Ascending aorta (tissue), 2 donors: ENCODE data around the gene MUC21. TPM values are rescaled to one million over a fixed set of nuclear protein-coding genes. Genes with fewer than 3 reads are reported as not detected.

Experiments used
- DNase-seq, 2 donors: peaks; one replicate each; pipeline ENCODE4 v3.0.0-alpha.2; 2019; ENCODE audit warnings: low spot score in 2 of 2
- H3K27ac ChIP-seq, 2 donors: fragments of 200-600 bp; sonication (generic); one replicate each; pipeline ENCODE4 v1.5.1; 2016 to 2017; ENCODE audit warnings: mild to moderate bottlenecking in 1 of 2
- H3K27me3 ChIP-seq: fragments of 200-600 bp; sonication (generic); one replicate; pipeline ENCODE4 v1.5.1; 2017
- H3K36me3 ChIP-seq, 2 donors: fragments of 200-600 bp; sonication (generic); one replicate each; pipeline ENCODE4 v1.5.1; 2016
- H3K4me1 ChIP-seq, 2 donors: fragments of 200-600 bp; sonication (generic); one replicate each; pipeline ENCODE4 v1.5.1; 2016 to 2017; ENCODE audit warnings: mild to moderate bottlenecking in 1 of 2
- H3K4me3 ChIP-seq, 2 donors: fragments of 200-600 bp; sonication (generic); one replicate each; pipeline ENCODE4 v1.5.1; 2016 to 2017; ENCODE audit warnings: mild to moderate bottlenecking in 1 of 2
- H3K9me3 ChIP-seq, 2 donors: fragments of 200-600 bp; sonication (generic); one replicate each; pipeline ENCODE4 v1.5.1; 2016
- intact Hi-C: fragments of 100-400 bp; cut with DNase I; formaldehyde crosslinking; loops from one replicate; pipeline ENCODE4 v1.15.1; 2023
- total RNA-seq: library from RNA; depleted of rRNA; stranded (reverse); fragments of >200 nt; gene quantifications from one replicate; pipeline ENCODE4 v1.1.0, GENCODE V29; 2016
- TF ChIP-seq, protein P1 (sequence below), 3 experiments: fragments of 200-600 bp in 2 of 3; fragments of 450-650 bp in 1 of 3; sonication (generic) in 2 of 3; IDR thresholded peaks; one replicate each; pipeline ENCODE4 v1.5.1; 2016 to 2019; ENCODE audit warnings: antibody characterized with exemption in 3 of 3, mild to moderate bottlenecking in 1 of 3, moderate library complexity in 1 of 3

The MUC21 gene
- total RNA-seq, 1 donor from 2014 or later, result not detected

- Histone ChIP-seq H3K27me3 (no peaks in the 10 kb centered on the region), H3K4me3 (no peak overlapping the region), H3K27ac (no peak overlapping the region), H3K4me1 (no peaks in the 10 kb centered on the region), H3K36me3 (no peaks in the 10 kb centered on the region), H3K9me3 (no peaks in the 10 kb centered on the region)
- intact Hi-C loops, result no loop called here
- TF ChIP-seq, protein P1, sequence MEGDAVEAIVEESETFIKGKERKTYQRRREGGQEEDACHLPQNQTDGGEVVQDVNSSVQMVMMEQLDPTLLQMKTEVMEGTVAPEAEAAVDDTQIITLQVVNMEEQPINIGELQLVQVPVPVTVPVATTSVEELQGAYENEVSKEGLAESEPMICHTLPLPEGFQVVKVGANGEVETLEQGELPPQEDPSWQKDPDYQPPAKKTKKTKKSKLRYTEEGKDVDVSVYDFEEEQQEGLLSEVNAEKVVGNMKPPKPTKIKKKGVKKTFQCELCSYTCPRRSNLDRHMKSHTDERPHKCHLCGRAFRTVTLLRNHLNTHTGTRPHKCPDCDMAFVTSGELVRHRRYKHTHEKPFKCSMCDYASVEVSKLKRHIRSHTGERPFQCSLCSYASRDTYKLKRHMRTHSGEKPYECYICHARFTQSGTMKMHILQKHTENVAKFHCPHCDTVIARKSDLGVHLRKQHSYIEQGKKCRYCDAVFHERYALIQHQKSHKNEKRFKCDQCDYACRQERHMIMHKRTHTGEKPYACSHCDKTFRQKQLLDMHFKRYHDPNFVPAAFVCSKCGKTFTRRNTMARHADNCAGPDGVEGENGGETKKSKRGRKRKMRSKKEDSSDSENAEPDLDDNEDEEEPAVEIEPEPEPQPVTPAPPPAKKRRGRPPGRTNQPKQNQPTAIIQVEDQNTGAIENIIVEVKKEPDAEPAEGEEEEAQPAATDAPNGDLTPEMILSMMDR (IDR thresholded peaks at IDR 0.05), result no peak
- no peak for DNase-seq
These were observed 42.1 kb downstream of the MUC21 start for GRCh38 chr6:31025595-31025994.

- DNase-seq, result no peak
- Histone ChIP-seq H3K4me1 (no peaks in the 10 kb centered on the region), H3K9me3 (no peaks in the 10 kb centered on the region), H3K27me3 (no peaks in the 10 kb centered on the region), H3K36me3 (no peaks in the 10 kb centered on the region), H3K4me3 (no peak overlapping the region), H3K27ac (no peak overlapping the region)
- intact Hi-C loops, result no loop called here
- TF ChIP-seq, protein P1 (IDR thresholded peaks at IDR 0.05), result no peak
These were observed 47.6 kb downstream of the MUC21 start for GRCh38 chr6:31031095-31031494.

GRCh38 chr6:31033075-31033474 is 49.6 kb downstream of the MUC21 start:
- Histone ChIP-seq H3K9me3 (no peaks in the 10 kb centered on the region), H3K4me1 (no peaks in the 10 kb centered on the region), H3K36me3 (no peaks in the 10 kb centered on the region), H3K4me3 (no peak overlapping the region), H3K27ac (no peak overlapping the region), H3K27me3 (no peaks in the 10 kb centered on the region)
- DNase-seq, result no peak
- intact Hi-C loops, result no loop called here
- TF ChIP-seq, protein P1 (IDR thresholded peaks at IDR 0.05), result no peak

- H3K27ac ChIP-seq, result no peak overlapping the region
- H3K36me3 ChIP-seq, result no peaks in the 10 kb centered on the region
- H3K4me3 ChIP-seq, result no peak overlapping the region
- no peaks in the 10 kb centered on the region for H3K9me3 ChIP-seq
- TF ChIP-seq, protein P1 (IDR thresholded peaks at IDR 0.05), result no peak
- intact Hi-C loops, result no loop called here
- no peaks in the 10 kb centered on the region for H3K27me3 ChIP-seq
- DNase-seq, result no peak
- no peaks in the 10 kb centered on the region for H3K4me1 ChIP-seq
These were observed 52.5 kb downstream of the MUC21 start for GRCh38 chr6:31035862-31036497.

GRCh38 chr6:31037169-31037568 is 53.7 kb downstream of the MUC21 start:
- DNase-seq, result no peak
- H3K36me3 ChIP-seq, result no peaks in the 10 kb centered on the region
- no peaks in the 10 kb centered on the region for H3K27me3 ChIP-seq
- intact Hi-C loops, result no loop called here
- H3K9me3 ChIP-seq, result no peaks in the 10 kb centered on the region
- TF ChIP-seq, protein P1 (IDR thresholded peaks at IDR 0.05), result no peak
- H3K4me1 ChIP-seq, result no peaks in the 10 kb centered on the region
- H3K27ac ChIP-seq, result no peak overlapping the region
- no peak overlapping the region for H3K4me3 ChIP-seq

GRCh38 chr6:31037682-31038081 is 54.2 kb downstream of the MUC21 start:
- H3K36me3 ChIP-seq, result no peaks in the 10 kb centered on the region
- no peaks in the 10 kb centered on the region for H3K9me3 ChIP-seq
- no peaks in the 10 kb centered on the region for H3K4me1 ChIP-seq
- H3K27me3 ChIP-seq, result no peaks in the 10 kb centered on the region
- DNase-seq, result no peak
- no peak overlapping the region for H3K4me3 ChIP-seq
- intact Hi-C loops, result no loop called here
- no peak overlapping the region for H3K27ac ChIP-seq
- TF ChIP-seq, protein P1 (IDR thresholded peaks at IDR 0.05), result no peak
